ENCODE measurements around the gene IGF1R.

IGF1R gene

GRCh38 chr15:98673133-98673532 is 24.8 kb downstream of the IGF1R start:
- no peak for DNase-seq

- DNase-seq = no peak
Measured at GRCh38 chr15:98674336-98674735, 26.0 kb downstream of the IGF1R start.

- DNase-seq = no peak
Measured at GRCh38 chr15:98676586-98677270, 28.4 kb downstream of the IGF1R start.

- DNase-seq = no peak
Measured at GRCh38 chr15:98677345-98678059, 29.2 kb downstream of the IGF1R start.

GRCh38 chr15:98678484-98678883 is 30.1 kb downstream of the IGF1R start:
- no peak for DNase-seq

GRCh38 chr15:98681061-98681460 is 32.7 kb downstream of the IGF1R start:
- no peak for DNase-seq

- DNase-seq = no peak
Measured at GRCh38 chr15:98682992-98683701, 34.8 kb downstream of the IGF1R start.

GRCh38 chr15:98683831-98684230 is 35.5 kb downstream of the IGF1R start:
- DNase-seq = no peak

GRCh38 chr15:98684436-98684835 is 36.1 kb downstream of the IGF1R start:
- DNase-seq = no peak

- DNase-seq = no peak
Measured at GRCh38 chr15:98684995-98685525, 36.7 kb downstream of the IGF1R start.

- DNase-seq = no peak
Measured at GRCh38 chr15:98686983-98687382, 38.6 kb downstream of the IGF1R start.

- no peak for DNase-seq
Measured at GRCh38 chr15:98689431-98689861, 41.1 kb downstream of the IGF1R start.

GRCh38 chr15:98690272-98690950 is 42.1 kb downstream of the IGF1R start:
- DNase-seq = no peak

GRCh38 chr15:98692213-98692612 is 43.9 kb downstream of the IGF1R start:
- DNase-seq = no peak

GRCh38 chr15:98694161-98694560 is 45.8 kb downstream of the IGF1R start:
- DNase-seq = no peak

- no peak for DNase-seq
Measured at GRCh38 chr15:98698792-98699191, 50.5 kb downstream of the IGF1R start.

- DNase-seq = no peak
Measured at GRCh38 chr15:98699591-98700424, 51.5 kb downstream of the IGF1R start.

GRCh38 chr15:98700519-98700918 is 52.2 kb downstream of the IGF1R start:
- DNase-seq = no peak

- DNase-seq = no peak
Measured at GRCh38 chr15:98703126-98703685, 54.9 kb downstream of the IGF1R start.

- no peak for DNase-seq
Measured at GRCh38 chr15:98705070-98705469, 56.7 kb downstream of the IGF1R start.

GRCh38 chr15:98706387-98706786 is 58.0 kb downstream of the IGF1R start:
- no peak for DNase-seq

- no peak for DNase-seq
Measured at GRCh38 chr15:98706986-98707385, 58.6 kb downstream of the IGF1R start.
